SH-SY5Y (cell line): ENCODE results near the gene PPP3CA.

ENCODE experiments used
- GATA2 ChIP-seq: IDR thresholded peaks from 2 replicates; pipeline ENCODE4 v1.6.1; 2011; ENCODE audit warnings: mild to moderate bottlenecking, low read depth, low read length
- GATA3 ChIP-seq: IDR thresholded peaks from 2 replicates; pipeline ENCODE4 v1.6.1; 2011; ENCODE audit warnings: low read depth, mild to moderate bottlenecking, low read length, moderate library complexity

DNA sequence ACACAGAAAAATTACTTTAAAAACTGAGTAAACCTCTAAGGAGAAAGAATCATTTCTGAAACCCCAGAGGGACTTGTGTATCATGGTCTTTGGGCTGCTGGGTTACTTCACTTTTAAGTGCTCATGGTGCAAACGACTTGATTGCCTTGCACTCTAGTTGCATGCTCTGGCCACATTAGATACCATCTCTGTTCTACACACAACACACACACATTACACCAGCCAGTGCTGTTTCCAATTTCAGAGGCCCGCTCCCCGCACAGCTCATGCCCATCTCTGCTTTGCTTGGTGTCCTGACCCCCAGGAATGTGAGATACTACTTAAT, 2.1 kb downstream of the PPP3CA start:
- TF ChIP-seq GATA2 (peak; percentile 87), GATA3 (peak; percentile 65)
